NCI-H187 (cell line): ENCODE data around the gene CSTF3.
"Not testable (repeated sequence)": the region's sequence is repeated elsewhere in the genome, so short reads cannot be mapped to it uniquely, and the experiment has no call there.

Experiments used
- DNase-seq, 2 experiments: peaks; one replicate each; lab custom pipeline; 2025; lab: John Stamatoyannopoulos, UW

Gene CSTF3

DNA sequence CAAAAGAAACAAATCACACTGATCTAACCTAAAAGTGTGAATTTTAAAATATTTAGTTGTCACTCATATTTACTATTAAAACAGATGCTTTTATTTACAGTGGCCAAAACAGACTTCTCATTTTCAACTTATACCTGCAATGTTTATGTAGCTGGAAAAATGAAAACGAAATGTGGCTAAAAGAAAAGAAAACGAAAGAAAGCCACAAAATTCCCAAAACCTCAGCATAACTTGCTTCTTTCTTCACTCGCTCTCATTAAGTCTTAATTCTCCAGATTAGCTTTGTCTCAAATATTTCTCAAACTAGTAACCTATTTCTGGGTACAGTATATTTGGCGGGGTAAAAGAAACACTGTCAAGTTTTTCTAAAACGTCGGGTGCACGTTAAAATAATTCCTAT is 693 bp downstream of the CSTF3 start:
- DNase-seq, result no peak

DNA sequence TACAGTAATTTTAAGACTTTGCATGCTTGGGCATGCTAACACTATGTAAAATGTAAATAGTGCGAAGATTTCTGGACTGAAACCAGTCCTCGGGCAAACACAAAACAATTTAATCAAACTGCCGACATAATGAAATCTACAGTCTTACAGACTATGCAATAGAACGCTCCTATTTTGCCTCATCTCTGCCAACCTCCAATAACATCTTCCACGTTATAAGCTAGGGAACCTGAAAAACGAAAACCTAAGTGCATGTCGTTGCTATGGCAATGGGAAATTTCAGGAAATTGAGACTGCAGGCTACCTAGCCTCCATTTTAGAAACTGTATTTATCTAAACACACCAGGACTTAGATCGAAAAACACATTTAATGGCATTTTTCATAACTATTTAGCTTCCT is 1.1 kb downstream of the CSTF3 start:
- DNase-seq, result no peak

DNA sequence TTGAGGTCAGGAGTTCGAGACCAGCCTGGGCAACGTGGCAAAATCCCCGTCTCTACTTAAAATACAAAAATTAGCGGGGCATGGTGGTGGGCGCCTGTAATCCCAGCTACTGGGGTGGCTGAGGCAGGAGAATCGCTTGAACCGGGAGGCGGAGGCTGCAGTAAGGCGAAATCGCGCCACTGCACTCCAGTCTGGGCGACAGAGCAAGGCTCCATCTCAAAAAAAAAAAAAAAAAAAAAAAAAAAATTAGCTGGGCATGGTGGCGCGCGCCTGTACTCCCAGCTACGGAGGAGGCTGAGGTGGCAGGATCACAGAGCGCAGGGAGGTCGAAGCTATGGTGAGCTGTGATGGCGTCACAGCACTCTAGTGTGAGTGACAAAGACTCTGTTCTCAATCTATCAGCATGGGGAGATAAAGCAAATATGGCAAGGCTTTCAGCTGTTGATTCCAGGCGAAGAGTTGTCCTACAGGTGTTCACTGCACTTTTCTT is 1.9 kb downstream of the CSTF3 start:
- not testable (repeated sequence) for DNase-seq

DNA sequence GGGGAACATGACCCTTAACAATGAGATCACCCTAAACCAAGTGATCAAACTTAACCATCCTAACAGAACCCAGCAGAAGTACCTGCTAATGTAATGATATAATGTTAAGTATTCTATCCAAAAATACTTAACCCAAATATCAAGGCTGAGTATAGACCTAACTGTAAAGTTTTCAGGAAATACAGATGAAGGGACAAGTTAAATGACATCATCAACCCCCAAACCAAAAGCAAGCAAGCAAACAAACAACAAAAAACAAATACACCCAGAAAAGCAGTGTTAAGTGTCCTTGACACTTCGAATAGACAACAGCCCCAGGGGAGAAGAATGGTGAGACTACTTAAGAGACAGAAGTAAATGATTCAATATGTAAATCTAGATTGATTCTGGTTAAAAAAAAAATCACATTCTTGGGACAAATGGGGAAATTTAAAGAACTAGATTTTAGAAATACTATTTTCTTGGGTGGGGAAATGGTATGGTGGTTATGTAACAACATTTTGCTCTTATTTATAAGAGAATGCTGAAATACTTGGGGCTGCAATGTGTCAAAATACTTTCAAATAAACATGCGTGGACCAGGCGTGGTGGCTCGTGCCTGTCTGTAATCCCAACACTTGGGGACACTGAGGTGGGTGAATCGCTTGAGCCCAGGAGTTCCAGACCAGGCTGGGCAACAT is 2.5 kb downstream of the CSTF3 start:
- no peak for DNase-seq

DNA sequence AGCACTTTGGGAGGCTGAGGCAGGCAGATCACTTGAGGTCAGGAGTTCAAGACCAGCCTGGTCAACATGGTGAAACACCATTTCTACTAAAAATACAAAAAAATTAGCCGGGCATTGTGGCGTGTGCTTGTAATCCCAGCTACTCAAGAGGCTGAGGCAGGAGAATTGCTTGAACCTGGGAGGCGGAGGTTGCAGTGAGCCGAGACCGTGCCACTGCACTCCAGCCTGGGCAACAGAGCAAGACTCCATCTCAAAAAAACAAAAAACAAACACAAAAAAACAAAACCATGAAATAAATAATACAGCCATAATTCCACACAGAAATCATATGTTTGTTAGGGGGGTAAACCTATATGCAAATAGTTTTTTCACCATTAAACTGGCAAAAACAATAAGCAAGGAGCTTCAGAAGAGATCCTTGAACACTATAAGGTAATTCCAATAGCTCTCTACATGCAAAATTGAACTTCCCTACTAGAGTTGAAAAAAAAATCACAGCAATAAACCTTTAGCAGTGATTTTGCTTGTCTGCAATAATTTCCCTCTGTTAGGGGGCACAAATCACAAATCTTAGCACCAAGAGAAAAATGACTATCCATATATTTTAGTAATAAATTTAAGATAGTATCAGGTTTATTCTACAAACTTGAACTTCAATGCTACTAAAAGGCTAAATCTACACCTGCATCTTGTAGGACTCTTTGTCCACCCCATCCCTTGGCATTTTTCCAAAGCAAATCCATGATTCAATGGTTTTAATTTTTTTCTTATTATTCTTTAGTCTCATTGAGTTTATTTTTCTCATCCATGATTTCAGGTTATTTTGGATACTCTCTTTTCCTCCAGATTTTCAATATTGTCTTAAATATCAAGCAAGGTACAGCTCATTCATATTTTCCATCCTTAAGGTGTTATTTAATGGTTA is 3.9 kb downstream of the CSTF3 start:
- no peak for DNase-seq

DNA sequence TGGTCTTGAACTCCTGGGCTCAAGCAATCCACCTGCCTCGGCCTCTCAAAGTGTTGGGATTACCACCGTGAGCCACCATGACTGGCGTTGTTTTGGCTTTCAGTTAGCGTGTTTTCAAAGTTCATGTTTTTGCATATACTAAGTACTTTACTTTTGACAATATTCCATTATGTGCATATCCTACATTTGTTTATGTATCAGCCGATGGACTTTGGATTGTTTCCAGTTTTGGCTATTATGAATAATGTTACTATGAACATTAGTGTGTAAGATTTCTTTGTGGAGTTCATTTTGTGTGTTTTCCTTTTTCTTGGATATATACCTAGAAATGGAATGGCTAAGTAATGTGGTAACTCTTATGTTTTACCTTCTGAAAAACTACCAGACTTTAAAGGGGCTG is 9.9 kb downstream of the CSTF3 start:
- DNase-seq, result no peak

DNA sequence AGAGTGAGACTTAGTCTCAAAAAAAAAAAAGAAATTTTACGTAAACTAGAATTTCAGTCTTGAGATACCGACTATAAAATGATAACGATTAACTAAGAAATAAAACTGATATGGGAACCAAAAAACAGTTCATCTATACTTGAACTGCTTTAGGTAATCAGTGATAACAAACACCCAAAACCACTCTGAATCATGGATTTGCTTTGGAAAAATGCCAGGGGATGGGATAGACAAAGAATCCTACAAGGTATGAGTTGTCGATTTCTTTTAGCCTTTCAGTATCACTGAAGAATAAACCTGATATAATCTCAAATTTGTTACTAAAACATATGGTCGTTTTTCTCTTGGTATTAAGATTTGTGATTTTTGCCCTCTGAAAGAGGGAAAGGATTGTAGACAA is 13.7 kb downstream of the CSTF3 start:
- DNase-seq, result no peak

DNA sequence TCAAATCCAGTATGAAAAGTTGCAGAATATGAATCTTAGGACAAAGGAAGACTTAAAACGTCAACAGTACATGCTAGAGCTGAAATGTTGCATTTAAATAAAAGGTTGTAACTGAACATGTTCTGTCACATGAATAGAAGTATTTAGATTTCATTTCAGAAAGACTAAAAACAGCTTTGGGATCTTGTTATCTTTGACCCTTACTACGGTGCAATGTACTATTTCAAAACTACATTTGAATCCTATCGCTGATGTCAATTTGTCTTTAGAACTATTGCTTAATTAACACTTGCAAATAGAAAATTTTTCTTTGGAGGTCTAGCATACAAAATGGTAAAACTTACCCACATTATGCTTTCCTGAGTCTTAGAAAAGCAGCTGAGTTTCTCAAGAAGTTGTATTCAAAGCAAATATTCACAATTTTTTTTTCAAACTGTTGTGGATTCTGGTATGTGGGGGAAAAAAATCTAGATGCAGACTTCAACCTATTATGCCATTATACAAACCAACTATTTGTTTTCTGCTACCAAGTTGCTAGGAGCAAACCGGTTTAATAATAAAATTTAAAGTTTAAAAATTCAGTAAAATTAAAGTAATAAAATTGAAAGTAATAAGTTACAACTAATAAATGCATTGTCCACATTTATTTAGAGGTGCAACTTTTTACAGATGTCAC is 25.4 kb downstream of the CSTF3 start:
- no peak for DNase-seq

DNA sequence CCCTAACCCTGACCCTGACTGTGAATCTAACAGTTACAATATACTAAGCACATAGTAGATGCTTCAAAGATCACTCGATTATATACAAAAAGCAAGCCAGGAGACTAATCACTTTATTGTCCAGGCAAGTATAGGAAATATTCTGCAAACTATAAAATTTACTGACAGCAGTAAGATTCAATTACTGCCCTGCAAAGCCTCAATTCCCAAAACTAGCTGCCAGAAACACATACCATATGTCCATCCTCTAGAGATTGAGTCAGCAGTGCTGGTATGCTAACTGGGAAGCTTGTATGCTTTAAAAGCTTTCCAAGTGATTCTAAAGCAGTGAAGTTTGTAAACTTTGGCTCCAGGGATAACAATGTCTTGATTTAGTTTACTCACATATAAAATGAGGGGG is 26.1 kb downstream of the CSTF3 start:
- DNase-seq, result no peak

DNA sequence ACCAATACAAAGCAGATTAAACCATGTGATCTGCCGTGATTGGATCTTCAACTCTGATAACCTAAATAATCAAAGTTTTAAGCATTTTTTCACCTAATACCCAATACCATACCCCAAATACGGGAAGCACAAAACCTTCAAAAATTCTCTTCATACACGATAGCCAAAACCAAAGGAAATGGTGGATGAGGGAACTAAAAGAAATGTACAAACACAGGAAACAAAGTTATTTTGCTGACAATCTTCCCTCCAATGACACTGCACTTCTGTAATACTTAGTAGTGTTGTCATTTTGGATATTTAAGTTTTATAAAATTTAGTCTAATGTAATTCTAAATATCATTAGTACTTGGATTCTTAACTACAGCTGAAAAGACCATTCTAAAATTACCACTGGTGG is 27.0 kb downstream of the CSTF3 start:
- no peak for DNase-seq

DNA sequence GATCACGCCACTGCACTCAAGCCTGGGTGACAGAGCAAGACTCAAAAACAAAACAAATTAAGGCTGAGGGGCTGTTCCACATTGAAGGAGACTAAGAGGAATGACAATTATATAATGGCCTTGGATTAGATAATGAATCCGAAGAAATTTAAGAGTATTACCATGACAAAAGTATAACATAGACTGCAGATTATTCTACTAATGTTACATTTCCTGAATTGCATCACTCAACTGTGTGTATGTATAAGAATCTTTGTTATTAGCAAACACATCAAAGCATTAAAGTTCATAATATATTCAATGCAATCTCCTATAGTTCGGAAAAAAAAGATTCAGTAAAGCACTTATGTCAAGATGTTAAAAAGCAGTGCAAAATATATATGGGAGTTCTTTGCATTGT is 27.5 kb downstream of the CSTF3 start:
- DNase-seq, result no peak

DNA sequence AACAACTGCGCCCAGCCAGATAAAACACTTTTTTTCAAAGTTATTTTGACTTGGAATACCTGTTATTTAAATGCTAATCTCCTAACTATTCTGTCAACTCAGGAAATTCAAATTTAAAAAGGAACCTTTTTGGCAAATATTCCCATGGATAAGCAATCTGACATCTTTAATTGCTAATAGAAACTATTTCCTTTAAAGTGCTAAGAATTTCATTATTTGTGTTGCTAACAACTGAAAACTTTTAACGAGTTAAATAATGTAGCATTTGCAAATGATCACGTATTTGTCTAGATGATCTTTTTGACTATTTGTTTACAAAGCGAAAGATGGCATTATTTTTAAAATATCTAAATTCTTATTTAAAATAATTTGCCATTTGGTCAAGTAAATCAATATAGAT is 28.8 kb downstream of the CSTF3 start:
- DNase-seq, result no peak

DNA sequence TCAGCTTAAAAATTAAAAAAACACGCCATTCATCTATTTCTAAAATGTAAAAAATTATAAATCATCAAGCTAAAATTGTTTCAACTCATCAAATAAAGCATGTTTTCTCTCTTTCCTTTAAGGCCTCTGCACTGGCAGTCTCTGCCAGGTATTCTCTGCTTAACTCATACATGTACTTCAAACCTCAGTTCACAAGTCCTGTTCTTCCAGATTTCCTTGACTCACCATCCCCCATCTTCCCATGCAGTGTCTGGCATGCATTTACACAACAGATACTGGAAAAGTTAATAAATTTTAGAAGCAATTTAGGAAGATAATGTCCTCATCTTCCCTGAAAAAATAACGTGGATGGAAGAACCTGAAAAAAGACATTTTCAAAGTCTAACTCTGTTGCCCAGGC is 32.5 kb downstream of the CSTF3 start:
- no peak for DNase-seq

DNA sequence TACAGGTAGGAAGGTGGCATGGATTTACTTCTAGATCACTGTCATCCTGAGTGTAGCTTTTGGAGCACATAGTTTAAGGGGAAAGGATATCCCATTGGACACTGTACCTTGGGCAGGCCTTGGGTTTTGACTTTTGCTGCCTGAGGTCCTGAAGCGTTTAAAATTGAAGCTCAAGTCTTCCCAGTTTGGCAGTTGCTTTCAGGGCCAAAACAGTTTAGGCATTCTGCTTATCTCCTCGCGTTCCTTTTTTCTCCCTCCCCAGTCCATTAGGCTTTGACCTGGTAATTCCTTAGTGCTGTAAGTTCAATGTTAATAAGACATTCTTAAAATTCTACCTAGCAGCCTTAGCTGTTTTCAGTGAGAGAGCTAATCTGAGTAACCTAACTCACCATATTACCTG is 35.7 kb downstream of the CSTF3 start:
- DNase-seq, result no peak

DNA sequence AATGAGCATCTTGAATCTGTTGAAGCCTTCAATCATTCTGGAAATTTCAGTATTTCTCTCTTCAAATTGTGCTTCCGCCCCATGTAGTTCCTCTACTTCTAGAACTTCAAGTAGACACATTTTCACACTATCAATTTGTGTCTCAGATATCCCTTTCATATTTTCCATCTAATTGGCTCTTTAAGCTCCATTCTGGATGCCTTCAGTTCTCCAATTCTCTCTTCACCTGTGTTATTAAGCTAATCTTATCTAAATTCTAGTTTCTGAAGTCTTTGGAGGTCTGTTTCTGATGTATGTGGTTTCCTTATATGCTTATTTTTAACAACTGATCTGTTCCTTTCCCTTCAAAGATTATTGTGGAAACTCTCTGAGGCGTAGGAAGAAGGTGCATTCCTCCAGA is 36.3 kb downstream of the CSTF3 start:
- DNase-seq, result no peak

DNA sequence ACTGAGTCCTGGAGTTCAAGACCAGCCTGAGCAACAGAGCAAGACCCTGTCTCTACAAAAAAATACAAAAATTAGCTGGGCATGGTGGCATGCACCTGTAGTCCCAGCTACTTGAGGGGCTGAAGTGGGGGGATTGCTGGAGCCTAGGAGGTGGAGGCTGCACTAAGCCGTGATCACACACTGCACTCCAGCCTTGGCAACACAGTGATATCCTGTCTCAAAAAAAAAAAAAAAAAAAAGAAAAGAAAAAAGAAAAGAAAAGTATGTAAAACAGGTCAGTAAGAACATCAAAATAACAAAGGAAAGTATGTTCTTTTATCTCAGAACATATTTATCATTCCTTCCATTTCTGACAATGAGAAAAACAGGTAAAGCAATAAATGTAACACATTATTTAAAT is 38.6 kb downstream of the CSTF3 start:
- not testable (repeated sequence) for DNase-seq

DNA sequence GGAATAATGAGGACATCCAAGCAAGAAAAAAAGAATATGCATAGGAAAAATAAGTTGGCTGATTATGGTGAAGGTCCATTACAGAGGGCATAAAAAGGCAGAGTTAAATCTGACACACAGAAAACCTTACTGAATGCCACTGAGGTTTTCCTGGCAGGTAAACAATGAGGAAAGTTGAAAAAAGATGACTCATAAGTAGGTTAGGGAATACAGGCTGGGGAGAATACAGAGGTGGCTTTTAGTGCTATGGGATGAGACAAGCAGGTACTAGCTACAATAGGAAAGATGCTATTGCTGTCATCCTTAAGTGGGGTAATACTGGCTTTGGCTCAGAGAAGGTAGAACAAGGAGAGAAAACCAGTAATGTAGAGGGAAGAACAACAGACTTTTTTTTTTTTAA is 44.7 kb downstream of the CSTF3 start:
- DNase-seq, result no peak

DNA sequence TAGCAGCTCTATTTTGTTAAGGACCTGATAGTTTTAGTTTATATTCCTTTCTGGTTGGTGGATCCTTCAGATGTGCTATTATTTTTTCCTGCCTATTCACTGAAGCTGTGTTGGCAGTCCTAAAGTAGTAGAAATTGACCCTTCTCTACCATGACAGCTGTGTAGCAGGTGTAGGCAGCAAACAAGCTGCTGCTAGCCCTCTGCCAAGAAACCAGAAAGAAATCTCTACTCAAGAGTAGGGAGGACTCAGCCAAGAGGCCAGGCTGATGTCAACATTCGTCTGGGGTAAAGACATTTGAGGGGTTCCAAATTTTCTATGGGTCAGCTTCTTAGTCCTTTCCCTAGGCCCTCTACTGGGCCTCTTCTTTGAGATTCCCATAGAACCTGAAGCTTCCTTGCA is 51.2 kb downstream of the CSTF3 start:
- no peak for DNase-seq

DNA sequence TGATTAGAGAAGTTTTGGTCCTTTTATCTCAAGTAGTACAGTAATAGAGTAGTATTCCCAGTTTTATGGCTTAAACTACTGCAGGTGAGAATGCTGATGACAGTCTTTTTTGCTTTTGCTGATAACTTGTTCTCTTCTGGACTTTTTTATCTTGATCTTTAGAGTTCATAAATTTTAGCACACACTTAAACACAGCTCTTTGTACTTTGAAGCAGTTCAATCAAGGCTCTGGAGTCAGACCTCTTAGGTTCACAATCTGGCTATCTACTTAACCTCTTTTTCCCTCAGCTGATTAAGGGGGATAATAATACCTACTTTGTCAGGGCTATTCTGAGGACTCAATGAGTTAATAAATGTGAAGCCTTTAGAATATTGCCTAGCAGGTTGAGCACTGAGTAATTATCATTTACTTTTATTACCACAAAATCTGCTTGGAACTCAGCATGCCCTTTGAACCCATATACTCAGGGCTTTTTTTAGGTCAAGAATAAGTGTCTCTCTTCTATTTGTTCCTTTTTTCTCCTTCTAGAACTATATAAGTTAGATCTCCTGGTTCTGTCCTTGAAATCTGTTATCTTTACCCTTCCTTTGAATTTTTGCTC is 51.9 kb downstream of the CSTF3 start:
- DNase-seq, result no peak

DNA sequence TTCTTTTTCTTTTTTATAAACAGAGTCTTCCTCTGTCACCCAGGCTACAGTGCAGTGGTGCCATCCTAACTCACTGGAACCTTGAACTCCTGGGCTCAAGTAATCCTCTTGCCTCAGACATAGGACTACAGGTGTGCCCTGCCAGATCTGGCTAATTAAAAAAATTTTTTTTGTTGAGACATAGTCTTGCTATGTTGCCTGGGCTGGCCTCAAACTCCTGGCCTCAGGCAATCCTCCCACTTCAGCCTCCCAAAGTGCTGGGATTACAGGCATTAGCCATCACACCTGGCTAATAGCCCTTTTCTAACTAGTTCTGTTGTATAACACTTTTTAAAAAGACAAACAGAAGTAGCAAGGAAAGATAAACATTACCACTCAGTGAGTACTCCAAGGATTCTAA is 57.4 kb downstream of the CSTF3 start:
- DNase-seq, result no peak

DNA sequence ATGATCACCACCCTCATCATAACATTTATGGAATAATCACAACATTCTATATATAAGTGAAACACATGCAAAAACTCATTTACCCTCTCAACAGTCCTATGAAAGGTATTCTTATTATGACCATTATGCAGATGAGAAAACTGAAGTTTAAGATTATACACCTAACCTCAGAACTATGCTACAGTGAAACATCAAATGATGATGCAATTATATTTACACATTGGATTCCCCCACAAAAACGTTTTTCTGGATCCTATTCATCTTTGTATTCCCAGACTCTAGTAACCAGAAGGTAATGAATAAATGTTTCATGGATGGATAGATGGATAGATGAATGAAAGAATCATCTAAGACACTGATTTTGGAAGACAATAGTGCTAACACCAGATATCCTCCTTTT is 67.1 kb downstream of the CSTF3 start:
- no peak for DNase-seq

DNA sequence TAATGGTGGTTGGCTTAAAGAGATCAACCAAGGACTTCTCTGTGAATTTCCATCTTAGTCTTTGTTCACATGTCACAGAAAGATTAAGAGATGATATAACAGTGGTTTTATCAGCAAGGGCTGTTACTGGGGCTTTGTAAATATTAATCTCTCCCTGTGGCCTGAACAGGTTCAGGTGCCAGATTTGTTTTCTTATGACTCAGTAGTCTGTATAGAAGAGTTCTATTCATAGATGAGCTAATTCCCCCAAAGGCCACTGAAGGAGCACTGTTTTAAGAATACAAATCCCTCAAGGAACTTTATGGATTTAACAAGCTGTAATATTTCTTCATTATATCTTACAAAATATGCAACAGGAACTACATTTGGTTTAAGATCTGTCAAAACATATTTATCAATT is 71.5 kb downstream of the CSTF3 start:
- no peak for DNase-seq
